ENCODE data around the gene RGS3.
A peak's percentile ranks its signal among the peaks of the same experiment; 100 is the strongest.

RGS3 gene

DNA sequence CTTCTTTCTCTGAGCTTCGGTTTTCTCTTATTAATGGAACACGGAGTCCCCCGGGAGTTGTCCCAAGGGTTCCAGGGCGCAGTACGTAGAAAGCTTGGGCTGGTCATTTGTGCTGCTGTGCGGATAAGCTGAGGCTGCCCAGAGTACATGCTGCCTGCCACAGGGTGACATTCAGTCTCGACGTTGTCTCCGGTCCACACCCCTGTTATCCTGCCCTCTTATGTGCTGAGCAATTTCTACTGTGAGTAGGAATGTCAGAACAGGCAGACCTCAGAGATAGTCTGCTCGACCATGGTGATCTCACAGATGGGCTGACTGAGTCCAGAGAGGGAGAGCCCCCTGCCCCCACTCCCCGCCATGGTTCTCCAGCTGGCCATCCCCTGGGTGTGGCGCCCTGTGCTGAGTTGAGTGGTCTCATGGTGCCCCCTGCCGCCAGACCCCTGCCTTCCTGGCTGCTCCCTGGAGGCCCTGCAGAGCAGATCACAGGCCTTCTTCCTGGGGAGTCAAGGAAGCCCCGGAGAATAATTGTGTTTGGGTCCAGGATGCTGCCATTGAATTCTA lies 124.0 kb downstream of the RGS3 start:
- H3K4me3 ChIP-seq (ENCODE audit: low read length) = no peak overlapping the region
- TF ChIP-seq CTCF (conservative IDR thresholded peaks at IDR 0.05; ENCODE audit: low read length) = peak; percentile 26
- DNase-seq (ENCODE audit: low read depth) = no peak

DNA sequence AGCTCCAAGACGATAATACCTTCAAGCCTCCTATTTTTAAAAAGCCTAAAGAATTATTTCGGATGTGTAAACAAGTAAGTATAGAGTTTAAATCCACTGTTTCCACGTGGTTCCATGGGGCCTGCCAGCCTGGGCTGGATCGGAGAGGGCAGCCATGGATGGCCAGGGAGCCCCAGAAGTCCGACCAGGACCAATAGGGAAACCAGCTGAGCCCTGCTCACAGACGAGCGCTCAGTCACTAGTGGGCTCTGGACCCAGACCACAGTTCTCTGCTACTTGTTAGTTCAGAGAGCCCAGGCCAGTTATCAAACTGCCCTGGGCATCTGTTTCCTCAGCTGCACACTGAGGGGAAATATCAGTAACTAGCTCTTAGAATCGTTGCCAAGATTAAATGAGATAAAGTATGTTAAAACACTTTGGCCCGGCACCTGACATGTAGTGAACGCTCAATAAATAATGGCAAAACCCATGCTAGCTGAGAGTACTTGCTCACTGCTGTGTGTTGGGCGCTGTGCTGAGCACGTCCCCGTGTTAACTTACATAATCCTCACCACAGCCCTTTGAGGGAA lies 124.8 kb downstream of the RGS3 start:
- no peak for DNase-seq (ENCODE audit: low read depth)

GRCh38 chr9:113588936-113589335 lies 125.4 kb downstream of the RGS3 start:
- no peak for DNase-seq (ENCODE audit: low read depth)
- no peak for TF ChIP-seq CTCF (conservative IDR thresholded peaks at IDR 0.05; ENCODE audit: low read length)
- no peak overlapping the region for H3K4me3 ChIP-seq (ENCODE audit: low read length)

More for the DNA sequence above, 124.8 kb downstream of the RGS3 start:
- H3K4me3 ChIP-seq (ENCODE audit: low read length) = no peak overlapping the region
- no peak for TF ChIP-seq CTCF (conservative IDR thresholded peaks at IDR 0.05; ENCODE audit: low read length)

DNA sequence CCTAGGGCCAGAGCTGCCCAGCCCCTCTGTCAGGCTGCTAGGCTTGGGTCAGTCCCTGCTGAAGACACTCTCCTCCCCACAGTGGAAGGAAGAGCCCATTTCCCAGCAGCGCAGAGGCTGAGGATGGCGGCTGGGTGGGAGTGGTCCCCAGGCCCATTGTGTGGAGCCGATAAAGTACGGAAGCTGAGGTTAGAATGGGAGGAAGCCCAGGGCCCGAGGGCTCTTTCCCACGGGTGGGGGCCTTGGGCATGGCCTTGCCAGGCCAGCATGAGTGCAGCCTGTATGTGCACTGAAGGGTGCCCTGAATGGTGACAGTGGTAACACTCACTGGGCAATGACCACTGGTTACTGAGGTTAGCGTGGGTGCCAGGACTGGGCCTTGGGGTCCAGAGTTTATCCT lies 125.9 kb downstream of the RGS3 start:
- DNase-seq (ENCODE audit: low read depth) = no peak
- H3K4me3 ChIP-seq (ENCODE audit: low read length) = no peak overlapping the region
- TF ChIP-seq CTCF (conservative IDR thresholded peaks at IDR 0.05; ENCODE audit: low read length) = no peak

GRCh38 chr9:113589890-113590289 lies 126.4 kb downstream of the RGS3 start:
- H3K4me3 ChIP-seq (ENCODE audit: low read length) = no peak overlapping the region
- peak; percentile 91 for TF ChIP-seq CTCF (conservative IDR thresholded peaks at IDR 0.05; ENCODE audit: low read length)
- DNase-seq (ENCODE audit: low read depth) = peak; percentile 69

DNA sequence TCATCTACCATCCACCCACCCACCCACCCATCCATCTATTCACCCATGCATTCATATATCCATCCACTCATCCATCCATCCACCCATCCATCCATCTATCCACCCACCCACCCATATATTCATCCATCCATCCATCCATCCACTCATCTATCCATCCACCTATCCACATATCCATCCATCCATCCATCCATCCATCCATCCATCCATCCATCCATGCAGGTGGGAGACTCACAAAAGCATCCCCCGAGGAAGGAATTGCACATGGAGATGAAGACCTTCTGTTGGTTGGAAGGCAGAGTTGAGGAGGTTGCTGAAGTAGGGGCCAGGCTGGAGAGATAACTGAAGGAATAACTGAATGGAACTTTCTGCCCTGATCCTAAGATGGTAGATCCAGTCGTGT lies 126.9 kb downstream of the RGS3 start:
- no peak overlapping the region for H3K4me3 ChIP-seq (ENCODE audit: low read length)
- no peak for DNase-seq (ENCODE audit: low read depth)
- no peak for TF ChIP-seq CTCF (conservative IDR thresholded peaks at IDR 0.05; ENCODE audit: low read length)
